Neuronal stem cell (in vitro differentiated cells): ENCODE data around the gene KRTCAP3. TPM values are rescaled to one million over a fixed set of nuclear protein-coding genes. Genes with fewer than 3 reads are reported as not detected.

Experiments
- small RNA-seq: library from polyadenylated mRNA; stranded (forward); fragments of <200 nt; extraction: miRNeasy Mini kit (QIAGEN cat#:217004); gene quantifications from one replicate; pipeline ENCODE3, GENCODE V24; 2013; ENCODE audit not compliant: insufficient read depth

The KRTCAP3 gene

Small RNAs within 50 kb of the gene (small RNA-seq; reads per million reads assigned to genes)
- not detected for gene RNU6-986P
